Erythroblast (primary cell): ENCODE measurements around the gene GEMIN7.

Source experiments
- GATA1 ChIP-seq: IDR thresholded peaks from 2 replicates; pipeline ENCODE4 v1.6.1; 2011; ENCODE audit warnings: low read depth, mild to moderate bottlenecking, control low read depth, low read length, moderate library complexity
- POLR2A ChIP-seq: IDR thresholded peaks from 2 replicates; pipeline ENCODE4 v1.6.1; 2011; ENCODE audit warnings: mild to moderate bottlenecking, low read length

- TF ChIP-seq POLR2A = no peak
- TF ChIP-seq GATA1 = no peak
Observed at GRCh38 chr19:45133661-45134060, 54.6 kb downstream of the GEMIN7 start.
